Left ventricle myocardium inferior (tissue), 1 donor: Measurements from ENCODE around the gene ZFHX3. TPM values are rescaled to one million over a fixed set of nuclear protein-coding genes. Genes with fewer than 3 reads are reported as not detected.
A peak's percentile ranks its signal among the peaks of the same experiment; 100 is the strongest.

ENCODE experiments used
- DNase-seq: peaks from one replicate; pipeline ENCODE4 v3.0.0-alpha.2; 2020
- H3K27ac ChIP-seq: fragments of 200-600 bp; replicated peaks from 2 replicates; pipeline ENCODE4 v1.8.0; 2021
- H3K27me3 ChIP-seq: fragments of 200-600 bp; 2 replicates; pipeline ENCODE4 v1.8.0; 2021; ENCODE audit warnings: low read depth
- H3K36me3 ChIP-seq: fragments of 200-600 bp; 2 replicates; pipeline ENCODE4 v1.8.0; 2021
- H3K4me1 ChIP-seq: fragments of 200-600 bp; 2 replicates; pipeline ENCODE4 v1.8.0; 2021
- H3K4me3 ChIP-seq: fragments of 200-600 bp; 2 replicates; pipeline ENCODE4 v1.8.0; 2021; ENCODE audit warnings: mild to moderate bottlenecking, moderate library complexity
- H3K9me3 ChIP-seq: fragments of 200-600 bp; replicated peaks from 2 replicates; pipeline ENCODE4 v1.8.0; 2021
- CTCF ChIP-seq: fragments of 200-600 bp; IDR thresholded peaks from 2 replicates; pipeline ENCODE4 v1.8.0; 2021; ENCODE audit warnings: antibody characterized with exemption, mild to moderate bottlenecking, borderline replicate concordance
- intact Hi-C: fragments of 100-400 bp; cut with micrococcal nuclease; formaldehyde crosslinking; loops from one replicate; pipeline ENCODE4 v1.11.0; 2022
- total RNA-seq: library from RNA; stranded (reverse); fragmentation: NEBNext Ultra II Directional; extraction: Animal tissue kit (Norgen Biotek cat#: 25700); gene quantifications from one replicate; pipeline ENCODE4 v1.2.1, GENCODE V29; 2021
- donor health status: DM: no; HTN: yes; CAD: no; lungs with severe emphysema.

Gene ZFHX3
- total RNA-seq, 1 donor from 2014 or later, result 9.6 TPM

GRCh38 chr16:72932677-72933335 lies 115.1 kb downstream of the ZFHX3 start:
- H3K36me3 ChIP-seq, result no peaks in the 10 kb centered on the region
- H3K9me3 ChIP-seq, result no peaks in the 10 kb centered on the region
- no peaks in the 10 kb centered on the region for H3K27me3 ChIP-seq
- H3K27ac ChIP-seq, result peak overlapping the region; percentile 70
- DNase-seq, result no peak
- no peak for TF ChIP-seq CTCF
- H3K4me3 ChIP-seq, result no peak overlapping the region
- H3K4me1 ChIP-seq, result peaks cover 55% of the 10 kb centered on the region
- intact Hi-C loops, result loop anchor here (10.0 kb wide), 1 partner anchor 88 kb away; no protein-coding TSS in a partner anchor

DNA sequence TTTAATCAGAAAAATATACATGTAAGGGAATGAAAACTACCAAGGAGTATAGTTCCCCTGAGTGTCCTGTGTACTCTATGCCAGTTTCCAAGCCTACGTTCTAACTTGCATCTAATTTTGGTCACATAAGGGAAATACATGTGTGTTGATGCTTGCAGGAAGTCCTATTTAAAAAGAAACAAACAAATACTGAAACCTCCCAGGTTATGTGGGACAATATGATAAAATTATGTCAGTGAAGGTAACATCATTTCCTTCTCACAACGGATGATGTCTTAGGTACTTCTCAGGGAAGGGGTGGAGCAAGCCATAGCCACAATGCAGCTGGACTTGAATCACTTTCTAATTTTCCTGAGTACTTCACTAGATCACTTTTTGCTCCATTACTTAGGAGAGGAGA lies 115.9 kb downstream of the ZFHX3 start:
- TF ChIP-seq CTCF, result no peak
- no peaks in the 10 kb centered on the region for H3K36me3 ChIP-seq
- no peaks in the 10 kb centered on the region for H3K27me3 ChIP-seq
- H3K4me3 ChIP-seq, result no peak overlapping the region
- intact Hi-C loops, result loop anchor here (10.0 kb wide), 1 partner anchor 87 kb away; no protein-coding TSS in a partner anchor
- peaks cover 54% of the 10 kb centered on the region for H3K4me1 ChIP-seq
- DNase-seq, result no peak
- peak overlapping the region; percentile 70 for H3K27ac ChIP-seq
- no peaks in the 10 kb centered on the region for H3K9me3 ChIP-seq

- intact Hi-C loops, result loop anchor here (10.0 kb wide), 1 partner anchor 86 kb away; no protein-coding TSS in a partner anchor
- no peak for TF ChIP-seq CTCF
- no peaks in the 10 kb centered on the region for H3K27me3 ChIP-seq
- no peak overlapping the region for H3K27ac ChIP-seq
- peaks cover 39% of the 10 kb centered on the region for H3K4me1 ChIP-seq
- no peaks in the 10 kb centered on the region for H3K9me3 ChIP-seq
- H3K4me3 ChIP-seq, result no peak overlapping the region
- no peak for DNase-seq
- no peaks in the 10 kb centered on the region for H3K36me3 ChIP-seq
Observed at GRCh38 chr16:72930396-72930795, 117.5 kb downstream of the ZFHX3 start.

DNA sequence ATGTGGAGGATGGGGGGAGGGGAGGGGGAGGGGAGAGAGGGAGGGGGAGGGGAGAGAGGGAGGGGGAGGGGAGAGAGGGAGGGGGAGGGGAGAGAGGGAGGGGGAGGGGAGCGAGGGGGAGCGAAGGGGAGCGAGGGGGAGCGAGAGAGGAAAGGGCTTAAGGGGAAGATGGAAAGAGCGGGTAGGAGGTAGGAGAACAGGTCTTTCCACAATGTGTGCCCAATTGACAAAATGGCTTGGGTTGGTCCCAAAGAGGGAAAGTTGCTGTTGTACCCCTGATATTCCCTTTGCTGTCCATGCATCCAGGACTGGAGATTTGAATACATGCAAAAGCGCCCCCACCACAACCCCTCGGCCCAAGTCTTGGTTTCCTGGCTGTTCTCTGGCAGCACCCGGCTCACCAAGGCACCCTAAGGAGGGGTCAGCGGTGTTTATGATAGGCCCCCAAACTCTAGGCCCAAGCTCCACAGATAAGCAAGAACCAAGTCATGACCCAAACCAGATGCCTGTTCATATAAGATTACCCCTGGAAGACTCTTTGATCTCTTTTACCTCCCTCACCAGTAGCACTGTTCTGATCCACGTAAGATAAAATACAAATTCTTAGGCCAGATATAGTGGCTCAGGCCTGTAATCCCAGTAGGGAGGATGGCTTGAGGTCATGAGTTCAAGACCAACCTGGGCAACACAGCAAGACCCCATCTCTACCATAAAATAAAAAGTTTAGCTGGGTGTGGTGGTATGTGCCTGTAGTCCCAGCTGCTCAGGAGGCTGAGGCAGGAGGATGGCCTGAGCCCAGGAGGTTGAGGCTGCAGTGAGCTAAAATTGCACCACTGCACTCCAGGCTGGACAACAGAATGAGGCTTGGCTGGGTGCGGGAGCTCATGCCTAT lies 119.6 kb downstream of the ZFHX3 start:
- TF ChIP-seq CTCF, result no peak
- no peak overlapping the region for H3K4me3 ChIP-seq
- H3K27ac ChIP-seq, result no peak overlapping the region
- H3K27me3 ChIP-seq, result no peaks in the 10 kb centered on the region
- no peaks in the 10 kb centered on the region for H3K36me3 ChIP-seq
- intact Hi-C loops, result no loop called here
- no peaks in the 10 kb centered on the region for H3K9me3 ChIP-seq
- no peak for DNase-seq
- peaks cover 34% of the 10 kb centered on the region for H3K4me1 ChIP-seq

DNA sequence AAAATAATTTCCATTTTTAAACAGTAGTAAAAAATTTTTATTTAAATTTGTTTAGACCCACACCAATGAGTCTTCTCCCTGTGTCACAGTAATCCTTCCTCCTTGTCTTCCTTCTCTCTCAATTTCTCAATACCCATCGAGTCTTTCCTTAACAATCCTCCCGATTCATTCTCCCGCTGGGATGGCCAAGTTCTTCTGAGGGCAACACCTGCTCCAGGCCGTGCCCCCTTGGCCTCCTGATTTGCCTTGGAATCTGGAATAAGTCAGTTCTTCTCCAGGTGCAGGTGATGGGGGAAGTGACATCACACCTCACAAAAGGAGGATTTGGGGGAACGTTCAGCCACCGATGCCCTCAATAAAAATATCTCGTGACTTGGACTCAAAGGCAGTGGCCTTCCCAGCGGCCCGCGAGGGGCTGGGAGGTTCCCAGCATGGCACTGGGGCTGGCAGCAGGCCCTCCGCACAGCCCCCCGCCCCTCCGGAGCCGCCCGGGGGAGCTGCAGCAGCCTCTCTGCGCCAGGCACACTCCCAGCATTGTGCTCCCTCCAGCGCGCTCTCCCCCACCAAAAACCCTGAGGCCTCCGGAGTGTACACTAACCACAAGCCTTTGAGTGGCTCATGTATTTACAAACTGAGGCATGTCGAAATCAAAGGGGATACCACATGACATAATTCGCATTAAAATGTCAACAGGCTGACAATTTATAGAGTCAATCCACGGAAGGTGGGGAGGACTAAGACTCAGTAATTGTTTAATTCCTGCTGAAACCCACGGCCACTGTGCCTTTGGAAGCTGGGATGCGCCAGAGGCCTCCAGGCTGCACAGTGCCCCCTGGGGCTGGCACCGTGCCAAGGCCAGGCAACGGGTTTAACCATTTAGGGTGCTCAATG lies 120.5 kb downstream of the ZFHX3 start:
- no peak for DNase-seq
- peaks cover 28% of the 10 kb centered on the region for H3K4me1 ChIP-seq
- no peak overlapping the region for H3K27ac ChIP-seq
- H3K36me3 ChIP-seq, result no peaks in the 10 kb centered on the region
- intact Hi-C loops, result no loop called here
- TF ChIP-seq CTCF, result no peak
- no peak overlapping the region for H3K4me3 ChIP-seq
- H3K27me3 ChIP-seq, result no peaks in the 10 kb centered on the region
- no peaks in the 10 kb centered on the region for H3K9me3 ChIP-seq
